GM19372 (cell line): Measurements from ENCODE around the gene STN1.
A peak's percentile ranks its signal among the peaks of the same experiment; 100 is the strongest.

Source experiments
- ATAC-seq: cut with Tn5 transposase; IDR thresholded peaks from one replicate; pipeline ENCODE4 v1.9.1; 2021; ENCODE audit warnings: mild to moderate bottlenecking, low read depth, moderate library complexity; ENCODE audit not compliant: unreplicated experiment

Gene STN1

GRCh38 chr10:103918053-103918846, at the start of gene STN1:
STN1 (minus strand) TSS chr10:103918184; CDS start chr10:103917594, 590 bp downstream.
- peak; percentile 94 for ATAC-seq

- peak; percentile 39 for ATAC-seq
Measured at GRCh38 chr10:103967448-103968071, 49.6 kb upstream of the STN1 start.

- peak; percentile 82 for ATAC-seq
Measured at GRCh38 chr10:103966671-103967447, 48.9 kb upstream of the STN1 start, which contains the start of gene SLK. SLK (plus strand) TSS chr10:103967140; CDS start chr10:103967746, 606 bp downstream.

- ATAC-seq = no peak
Measured at GRCh38 chr10:103960103-103960502, 42.1 kb upstream of the STN1 start.

- ATAC-seq = no peak
Measured at GRCh38 chr10:103958996-103959395, 41.0 kb upstream of the STN1 start.

GRCh38 chr10:103954543-103954942, 36.6 kb upstream of the STN1 start:
- ATAC-seq = no peak

- no peak for ATAC-seq
Measured at GRCh38 chr10:103951942-103952341, 34.0 kb upstream of the STN1 start.

- no peak for ATAC-seq
Measured at GRCh38 chr10:103951183-103951582, 33.2 kb upstream of the STN1 start.

GRCh38 chr10:103949728-103950127, 31.7 kb upstream of the STN1 start:
- ATAC-seq = no peak

- ATAC-seq = no peak
Measured at GRCh38 chr10:103947799-103948516, 30.0 kb upstream of the STN1 start.

GRCh38 chr10:103942866-103943265, 24.9 kb upstream of the STN1 start:
- no peak for ATAC-seq

GRCh38 chr10:103941801-103942200, 23.8 kb upstream of the STN1 start:
- no peak for ATAC-seq

GRCh38 chr10:103939522-103939921, 21.5 kb upstream of the STN1 start:
- ATAC-seq = no peak

- no peak for ATAC-seq
Measured at GRCh38 chr10:103936022-103936421, 18.0 kb upstream of the STN1 start.

GRCh38 chr10:103934308-103934707, 16.3 kb upstream of the STN1 start:
- ATAC-seq = no peak

GRCh38 chr10:103933557-103934121, 15.7 kb upstream of the STN1 start:
- no peak for ATAC-seq

GRCh38 chr10:103932971-103933370, 15.0 kb upstream of the STN1 start:
- ATAC-seq = no peak

GRCh38 chr10:103932271-103932670, 14.3 kb upstream of the STN1 start:
- no peak for ATAC-seq

GRCh38 chr10:103931603-103932002, 13.6 kb upstream of the STN1 start:
- no peak for ATAC-seq

GRCh38 chr10:103930881-103931280, 12.9 kb upstream of the STN1 start:
- ATAC-seq = no peak
